Suprapubic skin (tissue), 4 donors: ENCODE data around the gene MVD.

Experiments
- EP300 ChIP-seq: sonication (generic); formaldehyde crosslinking; IDR thresholded peaks from one replicate; pipeline ENCODE4 v1.6.1; 2017; ENCODE audit warnings: antibody characterized with exemption
- POLR2AphosphoS5 ChIP-seq, 3 donors: sonication (generic); formaldehyde crosslinking; IDR thresholded peaks; one replicate each; pipeline ENCODE4 v1.6.1; 2017; ENCODE audit warnings: antibody characterized with exemption in 3 of 3
- TF ChIP-seq, protein P1 (sequence below), 2 donors: fragments of 200-600 bp in 1 of 2; fragments of 450-650 bp in 1 of 2; sonication (generic) in 1 of 2; IDR thresholded peaks; one replicate each; pipeline ENCODE4 v1.5.1; 2016 to 2019; ENCODE audit warnings: antibody characterized with exemption in 2 of 2, mild to moderate bottlenecking in 1 of 2, moderate library complexity in 1 of 2

GRCh38 chr16:88642881-88643643 lies 19.8 kb downstream of the MVD start:
- TF ChIP-seq POLR2AphosphoS5 (IDR thresholded peaks at IDR 0.05) (no peak), EP300 (no peak)
- TF ChIP-seq, protein P1, sequence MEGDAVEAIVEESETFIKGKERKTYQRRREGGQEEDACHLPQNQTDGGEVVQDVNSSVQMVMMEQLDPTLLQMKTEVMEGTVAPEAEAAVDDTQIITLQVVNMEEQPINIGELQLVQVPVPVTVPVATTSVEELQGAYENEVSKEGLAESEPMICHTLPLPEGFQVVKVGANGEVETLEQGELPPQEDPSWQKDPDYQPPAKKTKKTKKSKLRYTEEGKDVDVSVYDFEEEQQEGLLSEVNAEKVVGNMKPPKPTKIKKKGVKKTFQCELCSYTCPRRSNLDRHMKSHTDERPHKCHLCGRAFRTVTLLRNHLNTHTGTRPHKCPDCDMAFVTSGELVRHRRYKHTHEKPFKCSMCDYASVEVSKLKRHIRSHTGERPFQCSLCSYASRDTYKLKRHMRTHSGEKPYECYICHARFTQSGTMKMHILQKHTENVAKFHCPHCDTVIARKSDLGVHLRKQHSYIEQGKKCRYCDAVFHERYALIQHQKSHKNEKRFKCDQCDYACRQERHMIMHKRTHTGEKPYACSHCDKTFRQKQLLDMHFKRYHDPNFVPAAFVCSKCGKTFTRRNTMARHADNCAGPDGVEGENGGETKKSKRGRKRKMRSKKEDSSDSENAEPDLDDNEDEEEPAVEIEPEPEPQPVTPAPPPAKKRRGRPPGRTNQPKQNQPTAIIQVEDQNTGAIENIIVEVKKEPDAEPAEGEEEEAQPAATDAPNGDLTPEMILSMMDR (IDR thresholded peaks at IDR 0.05), result no peak
